NK-92 (cell line): ENCODE data around the gene RAB12.
"Not testable (repeated sequence)": the region's sequence is repeated elsewhere in the genome, so short reads cannot be mapped to it uniquely, and the experiment has no call there.

ENCODE experiments used
- DNase-seq: peaks from one replicate; lab custom pipeline; 2025; ENCODE audit not compliant: unreplicated experiment; lab: John Stamatoyannopoulos, UW

Gene RAB12

DNA sequence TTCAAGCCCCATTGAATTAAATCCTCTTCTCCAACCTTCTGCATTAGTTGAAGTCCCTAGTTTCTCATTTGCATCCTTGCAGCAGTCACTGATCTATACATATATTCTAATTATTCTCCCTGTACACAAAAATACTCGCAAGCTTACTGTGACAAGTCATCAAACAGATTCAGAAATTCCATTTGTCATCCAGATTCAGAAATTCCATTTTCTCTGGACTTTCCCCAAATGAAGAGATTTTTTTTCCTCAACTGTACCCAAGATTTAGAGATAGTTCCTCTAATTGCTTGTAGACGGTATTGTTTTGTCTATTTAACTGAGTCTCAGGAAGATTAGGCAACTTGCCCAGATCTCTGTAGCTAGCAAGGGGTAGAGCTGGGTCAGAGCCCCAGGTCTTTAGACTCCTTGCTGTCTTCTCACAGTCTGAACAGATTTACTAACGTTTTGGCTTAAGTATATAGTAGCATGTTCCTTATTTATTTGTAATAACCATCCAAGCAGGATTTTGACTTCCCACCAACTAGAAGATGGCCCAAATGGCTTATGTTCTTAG lies 34.2 kb downstream of the RAB12 start:
- DNase-seq = no peak

DNA sequence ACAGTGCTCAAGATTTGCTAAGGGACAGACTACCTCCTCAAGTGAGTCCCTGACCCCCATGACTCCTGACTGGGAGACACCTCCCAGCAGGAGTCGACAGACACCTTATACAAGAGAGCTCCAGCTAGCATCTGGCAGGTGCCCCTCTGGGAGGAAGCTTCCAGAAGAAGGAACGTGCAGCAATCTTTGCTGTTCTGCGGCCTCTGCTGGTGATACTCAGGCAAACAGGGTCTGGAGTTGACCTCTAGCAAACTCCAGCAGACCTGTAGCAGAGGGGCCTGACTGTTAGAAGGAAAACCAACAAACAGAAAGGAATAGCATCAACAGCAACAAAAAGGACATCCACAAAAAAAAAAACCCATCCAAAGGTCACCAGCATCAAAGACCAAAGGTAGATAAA lies 38.1 kb downstream of the RAB12 start:
- not testable (repeated sequence) for DNase-seq

DNA sequence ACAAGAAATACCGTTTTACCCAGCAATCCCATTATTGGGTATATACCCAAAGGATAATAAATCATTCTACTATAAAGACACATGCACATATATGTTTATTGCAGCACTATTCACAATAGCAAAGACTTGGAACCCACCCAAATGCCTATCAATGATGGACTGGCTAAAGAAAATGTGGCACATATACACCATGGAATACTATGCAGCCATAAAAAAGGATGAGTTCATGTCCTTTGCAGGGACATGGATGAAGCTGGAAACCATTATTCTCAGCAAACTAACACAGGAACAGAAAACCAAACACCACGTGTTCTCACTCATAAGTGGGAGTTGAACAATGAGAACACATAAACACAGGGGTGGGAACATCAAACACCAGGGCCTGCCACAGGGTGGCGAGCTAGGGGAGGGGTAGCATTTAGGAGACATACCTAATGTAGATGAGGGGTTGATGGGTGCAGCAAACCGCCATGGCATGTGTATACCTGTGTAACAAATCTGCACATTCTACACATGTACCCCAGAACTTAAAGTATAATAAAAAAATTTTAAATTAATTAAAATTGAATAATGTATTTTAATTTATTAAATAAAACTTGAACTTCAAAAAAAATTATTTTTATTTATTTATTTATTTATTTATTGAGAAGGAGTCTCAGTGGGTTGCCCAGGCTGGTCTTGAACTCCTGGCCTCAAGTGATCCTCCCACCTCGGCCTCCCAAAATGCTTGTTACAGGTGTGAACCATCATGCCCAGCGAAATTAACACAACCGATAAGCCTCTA lies 42.4 kb downstream of the RAB12 start:
- not testable (repeated sequence) for DNase-seq

DNA sequence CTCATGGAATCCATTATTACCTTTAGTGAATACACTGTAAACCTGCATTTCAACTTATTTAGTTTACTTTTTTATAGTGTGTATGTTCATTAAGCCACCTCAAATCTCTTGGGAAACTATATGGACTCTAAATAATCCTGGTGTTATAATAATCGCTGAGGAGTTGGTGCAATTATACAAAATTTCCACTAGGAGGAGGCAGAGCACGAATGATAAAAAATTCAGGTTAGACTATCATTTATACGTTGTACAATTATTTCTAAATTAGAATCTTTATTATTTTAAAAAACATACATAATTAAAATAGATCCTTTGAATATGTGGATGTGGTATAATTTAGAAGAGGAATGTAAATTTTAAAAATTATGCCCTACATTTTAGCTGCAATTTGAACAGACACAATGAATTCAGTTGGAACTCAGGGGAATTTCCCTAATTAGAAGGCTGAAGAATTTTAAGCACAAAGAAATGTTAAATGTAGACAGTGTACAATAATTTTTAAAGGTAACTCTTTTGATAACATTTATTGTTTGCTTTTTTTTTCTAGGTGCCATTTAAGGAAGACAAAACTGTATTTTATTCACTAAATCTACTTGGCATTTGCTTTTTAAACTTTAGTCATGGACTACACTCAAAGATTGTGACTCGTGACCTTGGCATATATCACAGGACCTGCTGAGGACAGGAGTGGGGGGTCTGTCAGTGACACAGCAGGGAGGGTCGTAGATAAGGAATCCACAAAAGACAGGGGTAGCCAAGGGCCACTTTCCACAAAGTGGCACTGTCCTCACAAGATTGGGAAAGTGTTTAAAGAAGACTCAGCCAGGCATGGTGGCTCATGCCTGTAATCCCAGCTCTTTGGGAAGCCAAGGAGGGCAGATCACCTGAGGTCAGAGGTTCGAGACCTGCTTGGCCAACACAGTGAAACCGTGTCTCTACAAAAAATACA lies 45.5 kb downstream of the RAB12 start:
- DNase-seq = no peak

DNA sequence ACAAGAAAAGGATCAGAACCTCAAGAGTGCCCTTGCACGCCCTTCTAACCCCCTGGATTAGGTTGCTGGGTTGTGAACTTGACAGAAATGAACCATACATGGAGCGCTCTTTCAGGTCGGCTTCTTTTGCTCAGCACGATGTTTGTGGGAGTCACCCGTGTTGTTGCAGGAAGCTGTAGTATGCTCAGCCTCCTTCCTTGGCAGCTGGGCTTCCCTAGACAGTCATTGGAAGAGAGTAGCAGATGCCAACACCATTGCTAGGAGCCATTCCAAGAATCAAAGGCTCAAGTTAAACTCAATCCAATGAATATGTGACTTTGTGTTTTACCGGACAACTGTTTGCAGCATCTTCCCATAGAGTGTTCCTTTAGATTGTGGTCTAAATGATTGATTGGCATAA lies 47.0 kb downstream of the RAB12 start:
- DNase-seq = no peak

DNA sequence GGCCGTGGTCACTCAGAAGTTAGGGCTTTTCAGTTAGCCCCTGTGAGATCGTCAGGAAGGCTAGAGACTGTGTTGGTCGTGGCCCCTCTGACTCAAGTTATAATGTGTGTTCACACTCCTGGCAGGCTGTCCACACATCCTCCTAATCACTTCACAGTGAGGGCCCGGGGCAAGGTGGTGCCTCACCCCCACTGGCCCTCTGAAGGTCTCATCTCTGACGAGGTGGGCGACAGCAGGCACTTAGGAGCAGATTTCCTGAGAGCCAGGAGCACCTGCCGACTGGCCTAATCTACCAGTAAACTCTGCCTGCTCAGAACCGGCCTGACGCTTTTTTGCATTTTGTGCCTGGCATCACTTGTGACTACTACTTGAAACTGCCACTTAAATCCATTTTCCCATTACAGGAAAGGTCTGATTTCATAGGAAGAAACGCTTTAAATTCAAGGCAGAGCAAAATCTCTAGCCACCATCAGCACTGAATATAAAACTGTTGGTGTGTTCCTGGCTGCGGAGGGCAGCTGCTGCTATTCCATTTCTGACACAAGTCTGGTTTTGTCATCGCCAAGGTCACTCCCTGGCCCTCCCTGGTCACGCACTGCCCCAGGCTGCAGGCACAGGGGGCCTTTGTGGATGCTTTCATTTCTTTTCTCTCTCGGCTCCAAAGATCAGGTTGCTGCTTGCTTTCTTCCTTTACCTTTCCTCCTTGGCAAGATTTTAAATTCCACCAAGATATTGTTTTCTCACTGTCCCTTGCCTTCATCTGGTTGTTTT lies 48.0 kb downstream of the RAB12 start:
- DNase-seq = no peak

DNA sequence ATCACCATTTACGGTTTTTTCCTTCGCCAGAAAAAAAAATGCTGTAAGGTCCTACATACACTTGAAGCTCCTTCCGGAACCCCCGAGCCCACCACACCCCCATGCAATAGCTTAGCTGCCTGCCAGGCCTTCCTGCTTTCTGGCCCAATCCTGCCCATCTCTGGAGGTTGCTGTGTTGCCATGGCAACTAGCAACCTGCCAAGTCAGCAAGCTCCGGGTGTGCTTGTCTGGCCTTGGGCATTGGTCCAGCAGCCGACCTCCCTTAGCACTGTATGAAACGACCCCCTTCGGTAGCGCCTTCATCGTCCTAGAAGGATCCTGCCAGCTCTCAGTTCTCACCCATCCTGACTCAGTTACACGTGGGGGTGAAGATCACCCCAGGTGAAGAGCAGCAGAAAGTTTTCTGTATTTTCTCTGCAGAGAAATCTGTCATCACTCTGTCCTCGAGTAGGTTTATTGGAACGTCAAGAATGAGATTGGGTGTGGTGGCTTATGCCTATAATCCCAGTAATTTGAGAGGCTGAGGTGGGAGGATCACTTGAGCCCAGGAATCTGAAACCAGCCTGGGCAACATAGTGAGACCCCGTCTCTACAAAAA lies 48.7 kb downstream of the RAB12 start:
- DNase-seq = no peak

DNA sequence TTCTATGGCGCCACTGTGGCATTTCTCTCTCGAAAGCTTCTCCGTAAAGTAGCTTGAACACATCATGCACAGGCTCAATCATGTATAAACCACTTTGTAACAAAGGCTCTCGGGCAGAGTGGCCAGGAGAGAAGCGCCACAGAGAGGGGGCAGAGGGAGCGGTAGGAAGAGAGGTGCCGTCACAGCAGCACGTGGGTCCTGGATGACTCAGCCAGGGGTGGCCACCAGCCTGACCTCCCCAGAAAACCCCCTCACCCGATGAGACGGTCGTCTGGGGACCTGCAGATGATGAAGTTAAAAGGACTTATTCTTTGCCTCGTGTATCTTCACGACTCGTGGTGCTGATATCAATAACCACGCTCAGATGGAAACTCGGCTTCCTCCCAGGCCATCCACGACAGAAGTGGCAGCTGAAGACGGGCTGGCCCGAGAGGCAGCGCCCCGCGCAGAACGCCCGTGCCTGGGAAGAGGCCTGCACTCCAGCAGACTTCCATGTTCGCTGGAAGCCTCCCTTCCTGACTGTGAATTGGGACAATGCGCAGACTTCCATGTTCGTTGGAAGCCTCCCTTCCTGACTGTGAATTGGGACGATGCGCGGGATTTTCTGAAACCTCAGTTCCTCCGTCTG lies 49.7 kb downstream of the RAB12 start:
- no peak for DNase-seq

DNA sequence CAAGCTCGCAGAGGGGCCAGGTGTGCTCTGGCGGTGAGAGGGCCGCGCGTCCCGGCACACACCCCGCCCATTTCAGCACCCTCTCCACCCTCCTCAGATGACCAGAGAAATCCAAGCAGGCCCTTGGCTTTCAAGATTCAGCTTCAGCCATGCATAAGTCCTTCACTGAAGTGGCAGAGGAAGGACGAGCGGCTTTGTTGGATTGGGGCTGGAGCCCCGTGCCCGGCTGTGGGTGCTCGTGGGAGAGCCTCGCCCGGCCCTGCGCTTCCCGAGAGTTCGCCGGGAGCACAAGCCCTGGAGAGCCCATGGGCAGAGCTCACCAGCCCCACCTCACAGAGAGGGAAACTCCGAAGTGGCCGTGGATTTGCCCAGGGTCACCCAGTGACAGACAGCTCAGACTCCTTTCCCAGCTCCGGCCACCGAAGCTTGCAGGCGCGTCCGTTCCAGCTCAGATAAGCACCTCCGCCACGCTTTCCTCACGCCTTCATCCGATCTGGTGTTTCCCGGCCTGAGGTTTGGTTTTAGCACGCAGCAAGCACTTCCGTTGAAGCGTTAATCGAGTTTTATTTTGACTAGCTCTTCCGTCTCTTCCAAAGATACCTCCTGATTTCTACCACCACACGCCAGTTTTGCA lies 50.5 kb downstream of the RAB12 start:
- no peak for DNase-seq

DNA sequence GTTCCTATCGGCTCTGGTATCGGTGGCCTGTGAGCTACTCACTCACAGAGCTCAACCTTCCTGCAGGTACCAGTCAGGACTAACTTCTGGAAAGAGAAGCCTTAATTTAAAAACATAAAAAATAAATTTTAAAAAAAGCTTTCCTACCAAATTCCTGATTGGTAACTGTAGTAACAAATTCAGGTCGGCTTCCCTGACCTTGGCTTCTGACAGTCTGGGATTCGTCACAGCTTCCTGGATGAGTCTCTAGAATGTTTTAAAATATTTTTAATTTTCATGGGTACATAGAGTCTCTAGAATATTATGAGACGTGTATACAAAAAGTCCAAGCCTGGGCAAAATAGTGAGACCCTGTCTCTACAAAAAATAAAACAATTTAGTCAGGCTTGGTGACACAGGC lies 51.1 kb downstream of the RAB12 start:
- no peak for DNase-seq

DNA sequence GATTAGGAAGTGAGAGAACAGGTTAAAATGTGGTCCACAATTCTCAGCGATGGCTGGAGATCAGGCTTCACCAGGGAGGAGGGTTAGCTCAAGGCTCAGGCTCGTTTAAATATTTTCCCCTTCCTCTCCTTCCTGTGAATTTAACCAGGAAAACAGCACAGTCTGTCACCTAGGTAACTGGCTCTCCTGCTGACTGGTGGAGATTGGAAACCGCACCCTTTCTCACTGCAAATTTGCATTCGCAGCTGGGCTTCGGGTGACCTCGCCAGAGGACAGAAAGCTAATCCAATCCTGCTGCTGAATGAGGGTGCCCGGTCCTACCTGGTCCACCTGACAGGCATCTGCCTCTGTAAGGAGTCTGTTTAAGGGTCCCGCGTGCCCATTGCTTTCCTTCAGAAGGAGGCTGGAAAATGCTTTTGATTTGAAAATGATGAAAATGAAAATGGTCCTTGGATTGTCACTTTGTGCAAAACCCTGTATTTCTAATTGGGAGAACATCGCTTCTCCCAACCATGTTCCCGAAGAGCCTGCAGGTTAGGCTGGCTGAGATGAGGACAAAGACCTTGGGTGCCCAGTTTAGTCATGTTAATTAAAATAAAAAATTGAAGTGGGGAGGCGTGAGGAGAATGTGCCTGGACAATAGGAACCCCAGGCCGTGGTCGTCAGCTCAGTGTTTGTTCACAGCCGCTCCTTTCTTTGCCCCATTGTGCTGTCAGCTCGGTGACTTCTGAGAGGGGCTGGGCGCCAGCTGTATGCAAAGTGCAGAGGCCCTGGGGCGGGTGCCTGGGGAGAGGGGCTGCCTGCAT lies 52.7 kb downstream of the RAB12 start:
- DNase-seq = no peak

DNA sequence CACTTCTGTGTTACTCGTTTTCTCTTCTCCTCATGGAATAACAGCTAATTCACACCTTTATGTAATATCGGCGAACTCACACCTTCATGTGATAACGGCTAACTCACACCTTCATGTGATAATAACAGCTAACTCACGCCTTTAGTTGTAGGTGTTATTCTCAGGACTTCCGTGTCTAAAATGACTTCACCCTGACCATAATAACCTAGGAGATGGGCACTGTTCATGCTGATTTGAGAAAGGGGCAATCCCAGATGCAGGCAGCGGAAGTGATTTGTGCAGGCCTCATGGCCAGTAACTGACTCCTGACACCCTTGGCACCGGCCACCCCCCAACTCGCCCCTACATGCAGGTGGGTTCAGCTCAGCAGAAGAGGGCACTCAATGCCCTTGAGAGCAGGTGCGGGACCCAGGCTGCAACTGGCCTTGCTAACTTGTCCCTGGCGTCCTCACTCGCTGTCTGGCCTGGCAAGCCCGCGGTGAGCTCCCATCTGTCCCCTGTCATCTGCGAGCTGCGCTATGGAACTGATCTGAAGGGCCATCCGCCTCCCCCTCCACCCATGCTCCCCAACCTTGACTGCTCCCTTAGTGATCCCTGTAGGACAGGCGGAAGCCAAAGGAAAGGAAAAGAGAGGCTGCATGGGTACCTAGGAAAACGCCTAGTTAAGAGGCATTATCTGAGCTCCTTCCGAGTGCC lies 53.5 kb downstream of the RAB12 start:
- no peak for DNase-seq

DNA sequence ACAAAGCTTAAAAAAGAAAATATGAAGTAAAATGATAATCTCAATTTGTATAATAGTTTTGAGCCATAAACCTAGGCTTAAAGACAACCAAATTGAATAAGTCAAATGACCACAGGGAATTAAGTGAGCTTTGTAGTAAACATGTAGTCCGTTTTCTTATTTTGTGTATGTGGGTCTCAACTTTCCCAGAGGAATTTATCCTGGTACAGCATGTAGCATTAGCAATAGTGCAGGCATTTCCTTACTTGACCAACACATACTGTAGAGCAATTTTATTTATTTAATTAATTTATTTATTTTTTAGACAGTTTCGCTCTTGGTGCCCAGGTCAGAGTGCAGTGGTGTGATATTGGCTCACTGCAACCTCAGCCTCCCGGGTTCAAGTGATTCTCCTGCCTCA lies 58.6 kb downstream of the RAB12 start:
- no peak for DNase-seq

DNA sequence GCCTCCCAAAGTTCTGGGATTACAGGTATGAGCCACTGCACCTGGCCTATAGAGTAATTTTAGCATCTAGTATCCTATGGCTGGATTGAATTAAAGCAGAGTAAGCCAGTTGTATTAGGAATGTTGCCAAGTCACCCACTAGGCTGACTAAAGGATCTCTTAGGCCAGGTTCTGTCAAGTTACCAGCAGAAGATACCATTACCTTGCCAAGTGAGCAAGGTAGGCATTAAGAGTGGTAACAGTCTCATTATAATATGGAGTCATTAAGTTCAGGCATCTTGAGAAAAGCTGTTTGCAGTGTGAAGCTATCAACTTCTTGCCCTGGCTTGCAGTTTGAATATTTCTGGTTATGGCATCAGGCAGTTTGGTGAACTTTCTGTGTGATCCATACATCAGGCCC lies 59.1 kb downstream of the RAB12 start:
- DNase-seq = no peak

DNA sequence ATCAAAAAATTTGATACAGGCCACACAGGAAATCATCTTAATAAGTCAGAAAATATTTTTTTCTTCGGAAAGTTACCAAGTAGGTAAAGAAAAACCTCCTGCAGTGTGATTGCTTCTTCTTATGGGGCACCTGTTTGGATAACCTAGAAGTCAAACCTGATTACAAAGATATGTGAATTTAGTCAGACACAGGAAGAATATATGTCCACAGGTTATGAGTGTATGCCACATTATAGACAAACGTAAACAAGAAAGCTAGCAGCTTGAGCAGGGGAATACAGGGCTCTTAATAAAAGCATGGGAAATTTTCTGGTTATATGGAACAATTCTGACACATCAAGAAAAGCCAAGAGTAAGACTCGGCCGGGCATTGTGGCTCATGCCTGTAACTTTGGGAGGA lies 60.3 kb downstream of the RAB12 start:
- DNase-seq = no peak

DNA sequence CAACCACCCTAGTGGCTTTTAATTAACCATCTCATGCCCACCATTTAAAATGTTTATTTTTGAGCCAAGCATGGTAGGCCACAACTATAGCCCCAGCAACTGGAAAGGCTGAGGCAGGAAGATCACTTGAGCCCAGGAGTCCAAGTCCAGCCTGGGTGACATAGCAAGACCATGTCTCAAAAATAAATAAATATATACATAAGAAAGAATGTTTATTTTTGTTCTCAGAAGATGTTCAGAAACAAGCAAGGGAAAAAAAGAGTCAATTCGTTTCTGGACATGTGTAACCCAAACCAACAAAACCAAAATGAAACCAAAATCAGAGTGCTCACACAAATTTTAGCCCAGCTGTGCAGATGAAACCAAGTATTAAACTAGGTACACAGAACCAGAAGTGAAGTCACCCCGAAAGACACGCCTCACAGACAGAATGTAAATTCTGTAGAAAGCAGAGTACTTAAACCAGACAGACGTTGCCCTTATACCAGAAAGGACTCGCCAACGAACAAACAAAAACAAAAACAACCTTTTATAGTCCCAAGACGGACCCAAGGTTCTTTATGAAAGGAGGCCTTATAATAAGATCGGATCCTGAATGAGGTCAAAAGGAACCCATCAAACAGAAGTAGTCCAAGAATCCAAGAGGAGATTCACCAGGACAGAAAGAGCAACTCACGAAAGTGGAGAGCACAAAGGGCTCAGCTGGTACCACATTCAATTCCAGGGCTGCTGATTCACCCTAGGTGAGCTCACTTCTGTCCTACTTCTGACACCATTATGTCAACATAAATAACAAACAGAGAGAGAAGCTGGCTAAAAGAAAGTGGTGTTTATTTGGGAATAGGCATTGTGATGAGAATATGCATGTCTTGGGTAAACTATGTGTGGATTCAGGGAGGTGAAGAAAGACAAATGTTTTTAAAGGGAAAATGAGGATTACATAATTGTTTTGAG lies 64.3 kb downstream of the RAB12 start:
- no peak for DNase-seq

DNA sequence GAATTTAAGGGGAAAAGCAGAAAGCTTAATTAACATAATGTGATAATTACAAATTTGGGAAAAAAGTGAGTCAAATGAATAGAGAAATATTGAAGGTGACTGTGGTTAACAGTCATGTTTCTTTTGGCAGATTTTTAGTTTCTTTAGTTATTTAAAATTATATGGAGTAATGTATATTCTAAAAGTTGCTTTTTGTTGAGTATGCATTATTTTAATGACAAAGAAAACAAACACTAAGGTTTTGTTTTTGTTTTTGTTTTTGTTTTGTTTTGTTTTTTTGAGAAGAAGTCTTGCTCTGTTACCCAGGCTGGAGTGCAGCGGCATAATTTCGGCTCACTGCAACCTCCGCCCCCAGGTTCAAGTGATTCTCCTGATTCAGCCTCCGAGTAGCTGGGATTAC lies 65.8 kb downstream of the RAB12 start:
- no peak for DNase-seq
